HT-29 (cell line): ENCODE data around the gene NR1H2. TPM values are rescaled to one million over a fixed set of nuclear protein-coding genes. Genes with fewer than 3 reads are reported as not detected.

Experiments
- DNase-seq: peaks from one replicate; pipeline ENCODE4 v3.0.0-alpha.2; 2015; ENCODE audit warnings: low spot score
- total RNA-seq: library from RNA; depleted of rRNA; stranded (reverse); fragments of >200 nt; shearing (Covaris generic); gene quantifications from 2 replicates; pipeline ENCODE4 v1.2.3, GENCODE V29; 2014

NR1H2 gene
- total RNA-seq, 1 experiment from 2014 or later, result 113 TPM

DNA sequence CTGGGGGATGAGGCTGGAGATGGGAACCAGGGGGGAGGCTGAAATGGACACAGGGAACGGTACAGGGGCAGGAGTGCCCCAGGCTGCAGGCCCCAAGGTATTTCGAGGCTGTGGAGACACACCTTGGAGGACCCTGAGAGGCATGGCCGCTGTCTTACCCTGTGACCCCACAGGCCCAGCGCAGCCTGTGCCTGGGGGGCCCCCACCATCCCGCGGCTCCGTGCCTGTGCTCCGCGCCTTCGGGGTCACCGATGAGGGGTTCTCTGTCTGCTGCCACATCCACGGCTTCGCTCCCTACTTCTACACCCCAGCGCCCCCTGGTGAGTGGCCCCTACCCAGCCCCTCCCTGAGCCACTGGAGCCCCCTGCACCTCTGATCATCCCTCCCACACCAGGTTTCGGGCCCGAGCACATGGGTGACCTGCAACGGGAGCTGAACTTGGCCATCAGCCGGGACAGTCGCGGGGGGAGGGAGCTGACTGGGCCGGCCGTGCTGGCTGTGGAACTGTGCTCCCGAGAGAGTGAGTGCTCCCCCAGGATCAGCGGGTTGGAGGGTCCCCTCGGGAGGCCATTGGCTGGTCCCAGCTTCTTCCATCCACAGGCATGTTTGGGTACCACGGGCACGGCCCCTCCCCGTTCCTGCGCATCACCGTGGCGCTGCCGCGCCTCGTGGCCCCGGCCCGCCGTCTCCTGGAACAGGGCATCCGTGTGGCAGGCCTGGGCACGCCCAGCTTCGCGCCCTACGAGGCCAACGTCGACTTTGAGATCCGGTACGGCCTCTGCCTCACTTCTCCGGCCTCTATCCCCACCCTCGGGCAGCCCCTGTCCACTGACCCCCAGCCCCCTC is 25.6 kb downstream of the NR1H2 start:
- no peak for DNase-seq

DNA sequence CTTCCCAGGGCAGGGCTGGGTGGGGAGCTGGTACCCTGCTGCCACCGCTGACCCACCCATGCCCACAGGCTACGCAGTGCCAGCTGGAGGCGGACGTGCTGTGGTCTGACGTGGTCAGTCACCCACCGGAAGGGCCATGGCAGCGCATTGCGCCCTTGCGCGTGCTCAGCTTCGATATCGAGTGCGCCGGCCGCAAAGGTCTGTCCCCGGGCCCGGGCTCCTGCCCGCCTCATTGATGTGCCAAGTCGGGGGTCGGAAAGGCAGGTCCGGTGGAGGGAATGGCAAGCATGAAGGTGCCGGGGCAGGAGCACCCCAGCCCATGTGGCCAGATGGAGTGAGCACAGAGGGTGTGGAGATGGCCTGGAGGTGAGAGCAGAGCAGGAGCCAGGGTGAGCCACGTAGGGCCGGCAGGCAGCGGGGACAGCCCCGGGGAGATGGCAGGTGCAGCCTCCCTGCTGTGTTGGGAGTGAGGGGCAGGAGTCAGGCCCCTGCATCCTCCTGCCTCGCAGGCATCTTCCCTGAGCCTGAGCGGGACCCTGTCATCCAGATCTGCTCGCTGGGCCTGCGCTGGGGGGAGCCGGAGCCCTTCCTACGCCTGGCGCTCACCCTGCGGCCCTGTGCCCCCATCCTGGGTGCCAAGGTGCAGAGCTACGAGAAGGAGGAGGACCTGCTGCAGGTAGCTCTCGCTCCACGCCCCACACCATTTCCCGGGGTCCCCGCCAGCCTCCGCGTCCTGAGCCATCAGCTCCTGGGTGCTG is 26.5 kb downstream of the NR1H2 start:
- no peak for DNase-seq

DNA sequence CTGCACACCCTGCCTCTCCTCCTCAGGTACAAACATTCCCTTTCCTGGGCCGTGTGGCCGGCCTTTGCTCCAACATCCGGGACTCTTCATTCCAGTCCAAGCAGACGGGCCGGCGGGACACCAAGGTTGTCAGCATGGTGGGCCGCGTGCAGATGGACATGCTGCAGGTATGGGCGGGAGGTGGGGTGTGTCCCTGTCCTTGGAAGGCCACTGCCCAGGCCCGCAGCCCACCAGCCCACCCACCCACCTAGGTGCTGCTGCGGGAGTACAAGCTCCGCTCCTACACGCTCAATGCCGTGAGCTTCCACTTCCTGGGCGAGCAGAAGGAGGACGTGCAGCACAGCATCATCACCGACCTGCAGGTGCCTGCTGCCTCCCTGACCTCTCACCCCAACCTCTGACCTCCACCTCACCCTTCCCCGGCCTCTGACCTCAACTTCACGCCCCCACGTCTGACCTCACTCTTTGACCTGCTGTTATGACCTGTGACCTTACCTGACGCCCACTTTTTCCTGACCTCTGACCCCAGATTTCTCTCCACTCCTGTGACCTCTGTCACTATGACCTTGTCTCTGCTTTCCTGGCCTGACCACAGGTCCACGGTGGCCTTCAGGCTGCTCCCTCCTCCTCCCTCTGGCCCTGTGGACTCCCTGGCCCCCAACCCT is 30.0 kb downstream of the NR1H2 start:
- no peak for DNase-seq

DNA sequence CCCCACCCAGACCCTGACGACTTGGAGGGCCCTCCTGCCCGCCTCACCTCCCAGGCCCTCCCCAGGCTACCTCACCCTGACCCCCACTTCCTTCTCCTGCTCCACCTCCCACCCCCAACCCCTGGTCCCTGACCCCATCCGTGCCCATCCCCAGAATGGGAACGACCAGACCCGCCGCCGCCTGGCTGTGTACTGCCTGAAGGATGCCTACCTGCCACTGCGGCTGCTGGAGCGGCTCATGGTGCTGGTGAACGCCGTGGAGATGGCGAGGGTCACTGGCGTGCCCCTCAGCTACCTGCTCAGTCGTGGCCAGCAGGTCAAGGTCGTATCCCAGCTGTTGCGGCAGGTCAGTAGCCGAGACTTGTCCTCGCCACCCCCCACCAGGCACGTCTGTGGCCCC is 30.6 kb downstream of the NR1H2 start:
- DNase-seq, result no peak

DNA sequence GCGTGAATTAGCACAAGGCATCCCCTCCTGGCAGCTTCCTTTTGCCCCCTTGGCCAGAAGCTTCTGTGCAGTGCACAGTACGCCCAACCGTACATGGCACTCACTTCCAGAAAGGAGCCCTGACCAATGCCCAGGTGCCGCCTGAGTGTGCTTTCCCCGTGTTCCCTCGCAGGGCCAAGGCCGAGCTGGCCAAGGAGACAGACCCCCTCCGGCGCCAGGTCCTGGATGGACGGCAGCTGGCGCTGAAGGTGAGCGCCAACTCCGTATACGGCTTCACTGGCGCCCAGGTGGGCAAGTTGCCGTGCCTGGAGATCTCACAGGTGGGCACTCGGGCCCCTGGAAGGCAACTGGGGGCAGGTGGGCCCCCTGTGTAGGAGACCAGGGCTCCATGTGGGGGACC is 33.1 kb downstream of the NR1H2 start:
- no peak for DNase-seq

DNA sequence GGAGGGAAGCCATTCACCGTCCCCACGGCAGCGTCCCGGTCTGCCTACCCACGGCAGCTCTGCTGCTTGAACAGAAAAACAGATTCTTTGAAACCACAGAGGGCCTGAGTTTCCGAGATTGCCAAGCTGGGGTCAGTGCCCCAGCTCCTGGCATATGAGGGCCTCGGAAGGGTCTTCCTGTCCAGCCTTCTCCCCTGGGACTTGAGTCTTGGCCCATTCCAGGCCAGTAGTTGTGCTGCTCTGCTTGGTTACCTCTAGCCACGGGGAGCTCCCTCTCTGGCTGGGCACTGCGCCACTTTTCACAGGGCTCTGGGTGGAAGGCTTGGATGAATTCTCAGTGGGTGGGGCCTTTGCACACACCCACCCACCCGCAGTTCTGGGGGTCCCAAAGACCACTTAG is 33.9 kb downstream of the NR1H2 start:
- no peak for DNase-seq

DNA sequence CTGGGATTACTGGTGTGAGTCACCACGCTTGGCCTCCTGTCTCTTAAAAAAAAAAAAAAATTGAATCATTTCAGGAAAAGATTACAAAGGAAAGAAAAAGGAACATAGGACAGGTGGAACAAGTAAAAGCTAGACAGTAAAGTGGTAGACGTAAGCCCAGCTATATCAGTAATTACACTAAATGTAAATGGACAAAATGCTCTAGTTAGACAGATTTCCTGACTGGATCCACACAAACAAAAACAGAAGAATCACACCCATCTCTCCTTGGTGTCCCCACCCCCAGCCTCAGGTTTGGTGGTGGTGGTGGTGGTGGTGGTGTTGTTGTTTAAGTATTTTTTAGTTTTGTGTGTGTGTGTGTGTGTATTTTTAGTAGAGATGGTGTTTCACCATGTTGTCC is 36.2 kb downstream of the NR1H2 start:
- no peak for DNase-seq

DNA sequence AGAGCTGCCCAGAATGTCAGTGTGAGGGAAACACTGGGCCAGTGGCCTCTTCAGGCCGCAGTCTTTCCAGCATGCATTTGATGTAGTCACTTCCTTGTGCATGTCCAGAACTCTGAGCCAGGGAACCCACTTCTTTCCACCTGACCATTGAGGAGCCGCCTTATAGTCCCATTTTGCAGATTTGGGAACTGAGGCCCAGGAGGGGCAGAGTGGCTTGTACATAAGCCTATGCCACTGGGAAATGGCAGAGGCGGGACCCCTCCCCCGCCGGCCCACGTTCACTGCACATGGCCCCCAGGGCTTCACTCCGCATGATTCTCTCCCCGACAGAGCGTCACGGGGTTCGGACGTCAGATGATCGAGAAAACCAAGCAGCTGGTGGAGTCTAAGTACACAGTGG is 36.8 kb downstream of the NR1H2 start:
- DNase-seq, result no peak

DNA sequence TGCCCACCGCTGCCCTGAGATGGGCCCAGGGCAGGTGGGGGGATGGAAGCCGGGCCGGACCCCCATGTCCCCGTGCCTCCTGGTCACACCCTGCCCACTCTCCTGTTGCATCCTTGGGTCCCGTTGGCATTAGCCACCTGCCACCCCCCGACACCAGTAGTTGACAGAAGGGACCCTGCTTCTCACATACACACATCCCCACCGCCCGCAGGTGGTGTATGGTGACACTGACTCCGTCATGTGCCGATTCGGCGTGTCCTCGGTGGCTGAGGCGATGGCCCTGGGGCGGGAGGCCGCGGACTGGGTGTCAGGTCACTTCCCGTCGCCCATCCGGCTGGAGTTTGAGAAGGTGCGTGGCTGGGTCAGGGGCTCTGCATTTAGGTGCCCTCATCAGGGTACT is 37.3 kb downstream of the NR1H2 start:
- DNase-seq, result no peak

DNA sequence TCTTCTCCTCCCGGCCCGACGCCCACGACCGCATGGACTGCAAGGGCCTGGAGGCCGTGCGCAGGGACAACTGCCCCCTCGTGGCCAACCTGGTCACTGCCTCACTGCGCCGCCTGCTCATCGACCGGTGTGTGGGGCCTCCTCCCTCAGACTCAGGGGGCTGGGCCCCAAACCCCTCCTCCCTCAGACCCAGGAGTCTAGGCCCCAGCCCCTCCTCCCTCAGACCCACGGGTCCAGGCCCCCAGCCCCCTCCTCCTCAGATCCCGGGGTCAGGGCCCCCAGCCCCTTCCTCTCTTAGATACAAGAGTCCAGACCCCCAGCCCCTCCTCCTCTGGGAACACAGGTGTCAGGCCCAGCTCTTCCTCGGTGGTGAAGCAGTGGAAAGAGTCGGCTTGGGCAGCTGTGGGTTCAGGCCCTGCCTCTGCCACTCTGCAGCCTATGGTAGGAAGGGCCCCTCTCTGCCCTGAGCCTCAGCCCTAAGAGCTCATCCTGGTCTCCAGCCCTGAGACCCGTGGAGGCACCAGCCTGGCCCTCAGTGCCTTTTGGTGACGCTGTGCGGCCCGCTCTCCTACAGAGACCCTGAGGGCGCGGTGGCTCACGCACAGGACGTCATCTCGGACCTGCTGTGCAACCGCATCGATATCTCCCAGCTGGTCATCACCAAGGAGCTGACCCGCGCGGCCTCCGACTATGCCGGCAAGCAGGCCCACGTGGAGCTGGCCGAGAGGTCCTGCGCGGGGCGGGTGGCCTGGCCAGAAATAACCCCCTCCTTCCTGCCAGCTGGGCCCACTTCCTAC is 38.8 kb downstream of the NR1H2 start:
- DNase-seq, result peak; percentile 87

DNA sequence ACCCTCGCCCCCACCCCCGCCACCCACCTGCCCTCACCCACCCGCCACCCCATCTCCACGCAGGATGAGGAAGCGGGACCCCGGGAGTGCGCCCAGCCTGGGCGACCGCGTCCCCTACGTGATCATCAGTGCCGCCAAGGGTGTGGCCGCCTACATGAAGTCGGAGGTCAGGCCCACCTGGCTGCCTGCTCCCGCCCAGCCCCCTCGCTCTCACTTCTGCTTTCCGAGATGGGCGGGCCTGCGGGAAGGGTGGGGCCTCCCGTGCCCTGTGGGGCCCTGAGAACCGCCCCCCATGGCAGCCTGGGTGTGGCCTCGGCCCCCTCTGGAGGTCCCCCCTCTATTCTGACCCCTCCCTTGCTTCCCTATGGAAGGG is 39.4 kb downstream of the NR1H2 start:
- DNase-seq, result no peak

DNA sequence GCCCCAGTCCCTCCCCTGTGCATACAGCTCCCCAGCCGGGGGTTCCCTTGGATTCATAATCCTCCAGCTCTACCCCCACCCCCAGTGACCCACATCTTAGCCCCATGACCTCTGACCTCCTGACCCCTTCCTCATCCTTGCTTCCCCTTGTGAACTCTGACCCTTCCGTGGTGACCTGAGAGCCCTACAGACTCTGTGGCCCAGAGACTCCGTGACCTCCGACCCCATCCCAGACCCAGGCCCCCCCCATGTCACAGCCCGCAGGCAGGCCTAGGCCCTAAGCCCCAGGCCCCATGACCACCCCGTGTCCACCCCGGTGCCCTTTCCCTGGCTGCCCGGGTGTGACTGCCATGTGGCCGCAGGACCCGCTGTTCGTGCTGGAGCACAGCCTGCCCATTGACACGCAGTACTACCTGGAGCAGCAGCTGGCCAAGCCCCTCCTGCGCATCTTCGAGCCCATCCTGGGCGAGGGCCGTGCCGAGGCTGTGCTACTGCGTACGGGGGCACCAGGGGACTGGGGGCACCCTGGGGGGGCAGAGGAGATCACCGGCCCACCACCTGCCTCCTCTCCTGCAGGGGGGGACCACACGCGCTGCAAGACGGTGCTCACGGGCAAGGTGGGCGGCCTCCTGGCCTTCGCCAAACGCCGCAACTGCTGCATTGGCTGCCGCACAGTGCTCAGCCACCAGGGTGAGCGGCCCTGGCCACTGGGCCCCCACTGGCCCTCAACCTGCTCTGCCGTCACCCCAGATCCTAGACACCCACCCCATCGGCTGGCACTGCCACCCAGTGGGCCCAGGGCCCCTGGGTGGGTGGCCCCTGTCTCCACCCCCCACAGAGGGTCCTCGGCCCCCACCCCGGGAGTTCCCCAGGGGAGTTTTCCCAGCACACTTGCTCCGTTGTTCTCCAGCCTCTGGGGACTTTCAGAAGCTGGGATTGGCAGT is 40.0 kb downstream of the NR1H2 start:
- no peak for DNase-seq

DNA sequence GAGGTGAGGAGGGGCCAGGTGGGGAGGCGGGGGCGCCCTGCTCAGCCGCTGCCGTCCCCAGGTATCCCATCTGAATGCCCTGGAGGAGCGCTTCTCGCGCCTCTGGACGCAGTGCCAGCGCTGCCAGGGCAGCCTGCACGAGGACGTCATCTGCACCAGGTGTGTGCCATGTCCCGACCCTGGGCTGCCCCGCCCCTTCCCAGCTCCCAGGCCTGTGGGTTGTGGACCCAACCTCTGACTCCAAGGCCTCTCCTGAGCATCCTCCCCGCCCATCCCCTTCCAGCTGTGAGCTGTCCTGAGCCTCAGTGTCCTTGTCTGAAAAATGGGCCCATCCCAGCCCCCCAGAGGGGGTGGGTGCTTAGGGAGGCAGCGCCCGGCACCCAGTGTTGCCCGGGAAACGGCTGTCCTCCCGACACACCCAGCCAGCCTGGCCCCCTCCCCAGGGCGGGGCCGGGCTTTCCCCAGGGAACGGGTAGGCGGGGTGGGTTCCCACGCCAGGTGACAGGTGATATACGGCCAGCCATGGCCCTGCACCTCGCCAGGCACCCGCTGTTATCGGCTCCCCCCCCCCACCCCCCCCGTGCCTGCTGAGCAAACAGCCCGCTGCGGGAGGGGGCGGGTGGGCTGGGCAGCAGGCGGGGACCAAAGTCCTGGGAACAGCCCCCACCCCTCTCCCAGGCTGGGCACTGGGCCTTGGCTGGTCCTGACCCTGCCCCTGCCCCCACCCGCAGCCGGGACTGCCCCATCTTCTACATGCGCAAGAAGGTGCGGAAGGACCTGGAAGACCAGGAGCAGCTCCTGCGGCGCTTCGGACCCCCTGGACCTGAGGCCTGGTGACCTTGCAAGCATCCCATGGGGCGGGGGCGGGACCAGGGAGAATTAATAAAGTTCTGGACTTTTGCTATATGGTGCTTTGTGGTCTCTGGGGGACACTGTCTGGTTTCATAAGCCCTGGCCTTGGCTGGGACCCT is 41.1 kb downstream of the NR1H2 start:
- peak; percentile 57 for DNase-seq

DNA sequence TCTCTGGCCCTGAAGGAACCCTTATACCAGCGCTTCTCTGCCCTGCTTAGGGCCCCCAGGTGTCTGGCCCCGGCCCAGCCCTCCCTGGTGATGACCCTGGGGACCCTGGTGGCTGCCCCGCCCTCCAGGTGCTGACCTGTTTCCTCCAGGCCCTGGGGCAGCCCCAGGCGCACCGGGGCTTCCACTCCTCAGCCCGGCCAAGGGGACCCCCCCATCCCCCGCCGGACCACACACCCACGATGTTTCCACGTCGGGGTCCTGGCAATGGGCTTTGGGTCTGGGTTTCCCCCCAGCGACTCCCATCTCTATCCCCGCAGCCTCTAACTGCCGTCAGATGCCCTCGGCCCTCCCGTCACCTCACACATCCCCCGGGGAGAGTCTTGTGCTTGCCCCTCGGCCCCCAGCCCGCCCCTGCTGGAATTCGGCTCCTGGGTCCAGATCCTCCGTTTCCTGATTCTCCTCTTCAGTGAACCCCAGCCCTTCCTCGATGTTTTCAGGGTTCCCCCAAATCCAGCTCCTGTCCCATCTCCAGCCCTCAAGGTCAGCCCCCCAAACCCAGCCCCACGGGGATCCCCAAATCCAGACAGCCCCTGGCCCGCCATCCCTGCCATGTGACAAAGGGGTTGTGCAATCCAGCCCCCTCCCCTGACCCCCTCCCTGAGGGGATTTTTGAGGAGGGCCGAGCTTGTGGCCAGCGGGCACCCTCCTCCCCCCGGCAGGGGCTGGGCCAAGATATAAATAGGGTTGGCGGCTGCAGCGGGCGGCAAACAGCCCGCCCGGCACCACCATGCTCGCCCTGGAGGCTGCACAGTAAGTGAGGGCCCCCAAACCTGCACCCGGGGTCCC is 42.1 kb downstream of the NR1H2 start, which contains the start of gene SPIB:
Gene SPIB (plus strand): TSS at position 763 of the 846 bp plus-strand sequence. CDS start 25 bp downstream, at position 788.
- DNase-seq, result no peak

DNA sequence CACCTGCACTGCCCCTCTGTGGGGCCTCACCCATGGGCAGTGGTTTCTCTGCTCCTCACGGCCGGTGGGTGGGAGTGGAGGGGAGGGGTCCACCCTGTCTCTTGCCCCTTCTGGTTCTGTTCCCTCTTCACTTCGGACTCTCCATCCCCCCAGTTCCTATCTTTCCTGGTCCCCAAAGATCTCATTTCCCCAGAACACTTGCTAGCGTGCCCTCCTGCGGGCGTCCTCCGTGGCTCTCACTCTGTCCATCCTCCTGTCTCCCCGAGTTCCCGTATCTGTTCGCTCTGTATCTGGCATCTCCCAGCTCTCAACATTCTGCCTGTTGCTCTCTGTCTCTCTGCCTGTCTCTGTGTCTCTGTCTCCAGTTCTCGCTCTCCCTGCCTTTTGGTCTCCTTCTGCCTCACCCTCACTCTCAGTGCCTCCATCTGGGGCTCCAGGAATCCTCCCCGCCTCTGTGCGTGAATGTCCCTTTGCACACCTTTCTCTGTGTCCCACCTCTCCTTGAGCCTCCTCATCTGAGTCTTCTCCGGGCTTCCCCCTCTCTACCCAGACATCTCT is 42.8 kb downstream of the NR1H2 start:
- DNase-seq, result no peak

DNA sequence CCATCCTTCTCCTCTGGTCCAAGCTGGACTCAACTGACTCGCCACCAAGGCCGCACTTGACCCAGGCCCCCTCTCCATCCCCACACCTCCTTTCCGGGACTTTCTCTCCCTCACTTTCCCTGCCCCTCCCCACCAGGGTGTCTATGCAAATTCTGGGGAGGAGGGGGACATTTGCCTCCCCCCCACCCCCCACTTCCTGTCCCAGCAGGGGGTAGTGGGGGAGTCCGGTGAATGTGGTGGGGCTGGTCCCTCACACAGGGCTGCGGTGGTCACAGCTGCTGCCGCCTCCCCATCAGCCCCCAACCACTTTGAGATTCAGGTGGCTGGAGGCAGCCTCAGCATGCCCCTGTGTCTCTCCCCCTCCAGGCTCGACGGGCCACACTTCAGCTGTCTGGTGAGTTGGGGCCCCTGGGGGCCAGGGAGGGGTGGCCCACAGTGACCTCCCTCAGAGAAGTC is 43.4 kb downstream of the NR1H2 start:
- DNase-seq, result no peak

DNA sequence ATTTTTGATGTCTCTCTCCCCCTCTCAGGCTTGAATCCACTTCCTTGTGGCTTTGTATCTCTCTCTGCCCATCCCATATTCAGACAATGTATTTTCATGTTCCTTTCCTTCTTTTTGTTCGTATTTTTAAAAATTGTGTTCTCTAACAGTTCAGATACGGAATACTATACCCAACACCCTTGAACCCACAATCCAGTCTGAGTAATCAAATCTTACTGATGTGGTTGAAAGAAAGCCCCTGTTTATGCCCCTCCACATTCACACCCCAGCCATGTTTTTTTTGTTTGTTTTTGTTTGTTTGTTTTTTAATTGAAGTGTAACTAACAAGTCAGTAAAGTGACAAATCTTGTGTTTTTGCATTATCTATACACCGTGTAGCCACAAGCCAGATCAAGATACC is 43.9 kb downstream of the NR1H2 start:
- no peak for DNase-seq

DNA sequence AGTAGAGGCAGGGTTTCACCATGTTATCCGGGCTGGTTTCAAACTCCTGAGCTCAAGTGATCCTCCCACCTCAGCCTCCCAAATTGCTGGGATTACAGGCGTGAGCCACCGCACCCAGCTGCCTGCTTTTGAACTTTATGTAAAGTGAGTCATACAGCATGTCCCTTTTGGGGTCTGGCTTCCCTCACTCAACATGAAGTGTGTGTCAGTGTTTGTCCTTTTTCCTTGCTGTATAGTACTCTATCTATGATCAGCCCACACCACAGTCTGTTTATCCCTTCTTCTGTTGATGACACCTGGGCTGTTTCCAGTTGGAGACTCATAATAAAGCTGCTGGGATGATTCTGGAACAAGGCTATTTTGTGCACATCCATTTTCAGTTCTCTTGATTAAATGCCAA is 44.6 kb downstream of the NR1H2 start:
- DNase-seq, result no peak
